ENCODE measurements around the gene DMXL2.

Gene DMXL2

GRCh38 chr15:51444112-51444511 is 178.5 kb downstream of the DMXL2 start:
- Histone ChIP-seq H3K27ac (replicated peaks) (no peak overlapping the region), H3K4me3 (replicated peaks; ENCODE audit: insufficient read depth, low read length) (no peak overlapping the region), H3K27me3 (ENCODE audit: insufficient read depth, poor library complexity, severe bottlenecking) (no peaks in the 10 kb centered on the region)
- TF ChIP-seq REST (IDR thresholded peaks at IDR 0.05; ENCODE audit: insufficient replicate concordance, low read depth) = no peak
- TF ChIP-seq GABPA (IDR thresholded peaks at IDR 0.05; ENCODE audit: low read depth) = no peak
- TF ChIP-seq, protein P1, sequence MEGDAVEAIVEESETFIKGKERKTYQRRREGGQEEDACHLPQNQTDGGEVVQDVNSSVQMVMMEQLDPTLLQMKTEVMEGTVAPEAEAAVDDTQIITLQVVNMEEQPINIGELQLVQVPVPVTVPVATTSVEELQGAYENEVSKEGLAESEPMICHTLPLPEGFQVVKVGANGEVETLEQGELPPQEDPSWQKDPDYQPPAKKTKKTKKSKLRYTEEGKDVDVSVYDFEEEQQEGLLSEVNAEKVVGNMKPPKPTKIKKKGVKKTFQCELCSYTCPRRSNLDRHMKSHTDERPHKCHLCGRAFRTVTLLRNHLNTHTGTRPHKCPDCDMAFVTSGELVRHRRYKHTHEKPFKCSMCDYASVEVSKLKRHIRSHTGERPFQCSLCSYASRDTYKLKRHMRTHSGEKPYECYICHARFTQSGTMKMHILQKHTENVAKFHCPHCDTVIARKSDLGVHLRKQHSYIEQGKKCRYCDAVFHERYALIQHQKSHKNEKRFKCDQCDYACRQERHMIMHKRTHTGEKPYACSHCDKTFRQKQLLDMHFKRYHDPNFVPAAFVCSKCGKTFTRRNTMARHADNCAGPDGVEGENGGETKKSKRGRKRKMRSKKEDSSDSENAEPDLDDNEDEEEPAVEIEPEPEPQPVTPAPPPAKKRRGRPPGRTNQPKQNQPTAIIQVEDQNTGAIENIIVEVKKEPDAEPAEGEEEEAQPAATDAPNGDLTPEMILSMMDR (IDR thresholded peaks at IDR 0.05; ENCODE audit: insufficient read depth, low read length) = no peak
- TF ChIP-seq POLR2AphosphoS5 (IDR thresholded peaks at IDR 0.05; ENCODE audit: low read depth) = no peak
- TF ChIP-seq SPI1 (IDR thresholded peaks at IDR 0.05; ENCODE audit: borderline replicate concordance, low read depth) = no peak
- no peak for DNase-seq (ENCODE audit: low read depth in 1 of 2, low spot score in 1 of 2)

- no peak for DNase-seq (ENCODE audit: low read depth in 1 of 2, low spot score in 1 of 2)
- Histone ChIP-seq H3K4me3 (replicated peaks; ENCODE audit: insufficient read depth, low read length) (no peak overlapping the region), H3K27ac (replicated peaks) (no peak overlapping the region), H3K27me3 (ENCODE audit: insufficient read depth, poor library complexity, severe bottlenecking) (no peaks in the 10 kb centered on the region)
- TF ChIP-seq GABPA (IDR thresholded peaks at IDR 0.05; ENCODE audit: low read depth) (no peak), POLR2AphosphoS5 (IDR thresholded peaks at IDR 0.05; ENCODE audit: low read depth) (no peak), REST (IDR thresholded peaks at IDR 0.05; ENCODE audit: insufficient replicate concordance, low read depth) (no peak)
- TF ChIP-seq, protein P1 (IDR thresholded peaks at IDR 0.05; ENCODE audit: insufficient read depth, low read length) = no peak
These were observed 179.2 kb downstream of the DMXL2 start for GRCh38 chr15:51443282-51443914.

- no peak for TF ChIP-seq SPI1 (IDR thresholded peaks at IDR 0.05; ENCODE audit: borderline replicate concordance, low read depth)
- DNase-seq (ENCODE audit: low read depth in 1 of 2, low spot score in 1 of 2) = no peak
- Histone ChIP-seq H3K27me3 (ENCODE audit: insufficient read depth, poor library complexity, severe bottlenecking) (no peaks in the 10 kb centered on the region), H3K27ac (replicated peaks) (no peak overlapping the region), H3K4me3 (replicated peaks; ENCODE audit: insufficient read depth, low read length) (no peak overlapping the region)
These were observed 184.0 kb downstream of the DMXL2 start for GRCh38 chr15:51438526-51438925.

DNA sequence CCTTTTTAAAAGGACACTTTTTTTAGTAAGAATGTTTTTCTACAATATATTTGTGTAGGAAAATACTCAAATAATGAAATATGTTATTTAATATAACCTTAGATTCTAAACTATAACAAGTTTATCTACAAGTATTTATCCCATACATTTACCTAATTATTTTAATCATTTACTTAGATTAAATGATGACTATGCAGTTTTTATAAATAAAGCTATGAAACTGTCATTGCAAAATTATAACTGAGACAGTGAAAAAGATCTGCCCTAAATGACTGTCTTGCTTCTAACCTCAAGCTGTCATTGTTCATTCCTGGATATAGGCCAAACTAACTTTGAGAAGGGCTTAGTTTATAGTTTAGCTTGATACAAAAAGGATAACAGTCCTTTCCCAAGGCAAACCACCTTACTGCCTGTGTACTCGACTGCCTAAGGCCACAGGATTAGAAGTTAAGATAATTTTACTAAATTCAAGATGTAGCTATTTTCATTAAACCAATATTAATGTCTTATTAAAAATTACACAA is 197.0 kb downstream of the DMXL2 start:
- TF ChIP-seq REST (IDR thresholded peaks at IDR 0.05; ENCODE audit: insufficient replicate concordance, low read depth) (no peak), GABPA (IDR thresholded peaks at IDR 0.05; ENCODE audit: low read depth) (no peak), SPI1 (IDR thresholded peaks at IDR 0.05; ENCODE audit: borderline replicate concordance, low read depth) (no peak), POLR2AphosphoS5 (IDR thresholded peaks at IDR 0.05; ENCODE audit: low read depth) (no peak)
- TF ChIP-seq, protein P1 (IDR thresholded peaks at IDR 0.05; ENCODE audit: insufficient read depth, low read length) = no peak
- DNase-seq (ENCODE audit: low read depth in 1 of 2, low spot score in 1 of 2) = no peak

More for the DNA sequence above, 197.0 kb downstream of the DMXL2 start:
- no peak overlapping the region for H3K27ac ChIP-seq (replicated peaks)
- no peak overlapping the region for H3K4me3 ChIP-seq (replicated peaks; ENCODE audit: insufficient read depth, low read length)
- H3K27me3 ChIP-seq (ENCODE audit: insufficient read depth, poor library complexity, severe bottlenecking) = no peaks in the 10 kb centered on the region
